ENCODE measurements around the gene PPP1R3D. TPM values are rescaled to one million over a fixed set of nuclear protein-coding genes. Genes with fewer than 3 reads are reported as not detected.

Gene PPP1R3D
- total and polyA plus RNA-seq, 2 of the 13 experiments (the other 11 are each of a cell fraction or from before 2014, with no cell fraction given) = 1.2 to 3.7 TPM

DNA sequence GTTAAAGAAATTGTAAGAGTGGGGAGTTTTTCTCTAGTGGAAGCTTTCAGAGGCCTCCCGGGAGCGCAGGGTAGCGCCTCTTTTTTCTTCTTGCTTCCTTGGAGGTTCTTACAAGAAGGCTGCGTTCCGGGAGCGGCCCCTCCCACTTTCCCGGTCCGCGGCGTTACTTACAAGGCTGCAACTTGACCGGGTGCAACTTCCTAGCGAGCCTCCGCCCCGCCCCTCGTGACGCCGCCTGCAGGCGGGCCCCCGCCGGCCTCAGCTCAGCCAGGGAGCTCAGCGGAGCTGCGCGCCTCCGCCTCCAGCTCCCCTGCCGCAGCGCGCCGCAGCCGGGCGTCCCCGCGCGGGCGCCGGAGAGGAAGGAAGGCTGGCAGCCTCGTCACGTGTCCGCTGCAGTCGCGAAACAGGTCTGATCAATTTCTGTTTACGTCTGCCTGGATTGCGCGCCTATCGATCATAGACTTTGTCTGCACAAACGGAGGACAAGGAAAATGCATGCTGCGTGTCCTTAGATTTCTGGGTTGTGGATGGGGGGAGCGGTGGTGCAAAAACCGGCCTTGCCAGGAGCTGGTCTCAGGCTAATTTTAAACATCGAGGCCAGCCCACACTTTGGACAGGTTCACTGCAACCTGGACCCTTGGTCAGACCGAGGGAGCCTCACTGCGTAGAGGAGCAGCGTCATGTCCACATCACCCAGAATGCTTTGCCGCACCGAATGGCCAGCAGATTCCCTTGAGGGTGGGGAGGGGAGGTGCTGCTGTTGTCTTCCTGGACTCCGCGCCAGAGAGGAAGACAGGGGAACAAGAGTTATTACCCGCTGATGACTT, at the start of gene PPP1R3D, which contains the start of gene FAM217B (continued):
- TF ChIP-seq ZNF558 (CRISPR knock-in tag; IDR thresholded peaks at IDR 0.05; ENCODE audit: borderline replicate concordance) (no peak; the same call in 1 of the 2 replicates), HNRNPUL1 (IDR thresholded peaks at IDR 0.05; ENCODE audit: low read depth, low read length) (no peak), ZNF235 (CRISPR knock-in tag; IDR thresholded peaks at IDR 0.05; ENCODE audit: borderline replicate concordance) (no peak), ZBTB3 (CRISPR knock-in tag; IDR thresholded peaks at IDR 0.05; ENCODE audit: borderline replicate concordance, low read depth) (no peak), SMAD3 (CRISPR knock-in tag; IDR thresholded peaks at IDR 0.05) (no peak), ZNF496 (CRISPR knock-in tag; IDR thresholded peaks at IDR 0.05; ENCODE audit: insufficient replicate concordance) (no peak), ZKSCAN5 (CRISPR knock-in tag; IDR thresholded peaks at IDR 0.05) (no peak), ZNF234 (CRISPR knock-in tag; conservative IDR thresholded peaks at IDR 0.05) (peak; percentile 86; the same call in 1 of the 2 replicates), ZNF775 (CRISPR knock-in tag; IDR thresholded peaks at IDR 0.05; ENCODE audit: borderline replicate concordance) (no peak), GPN1 (CRISPR knock-in tag; IDR thresholded peaks at IDR 0.05; ENCODE audit: borderline replicate concordance) (peak; percentile 27; the same call in 1 of the 2 replicates), FOXA1 (IDR thresholded peaks at IDR 0.05) (no peak), FOXA1 (CRISPR knock-in tag; IDR thresholded peaks at IDR 0.05) (peak; percentile 55; the same call in 1 of the 2 replicates), ZNF652 (CRISPR knock-in tag; IDR thresholded peaks at IDR 0.05; ENCODE audit: borderline replicate concordance, low read depth) (peak; percentile 25; the same call in 1 of the 2 replicates), ZNF230 (CRISPR knock-in tag; IDR thresholded peaks at IDR 0.05) (no peak; the same call in 1 of the 2 replicates), NFKB2 (CRISPR knock-in tag; IDR thresholded peaks at IDR 0.05; ENCODE audit: borderline replicate concordance) (peak; percentile 72; the same call in 1 of the 2 replicates), PHB2 (IDR thresholded peaks at IDR 0.05; ENCODE audit: partially characterized antibody) (no peak), ERF (CRISPR knock-in tag; IDR thresholded peaks at IDR 0.05) (peak; percentile 65), AGO2 (optimal IDR thresholded peaks at IDR 0.05; ENCODE audit: low read depth, low read length) (peak; percentile 94)
- TF ChIP-seq, protein P1, sequence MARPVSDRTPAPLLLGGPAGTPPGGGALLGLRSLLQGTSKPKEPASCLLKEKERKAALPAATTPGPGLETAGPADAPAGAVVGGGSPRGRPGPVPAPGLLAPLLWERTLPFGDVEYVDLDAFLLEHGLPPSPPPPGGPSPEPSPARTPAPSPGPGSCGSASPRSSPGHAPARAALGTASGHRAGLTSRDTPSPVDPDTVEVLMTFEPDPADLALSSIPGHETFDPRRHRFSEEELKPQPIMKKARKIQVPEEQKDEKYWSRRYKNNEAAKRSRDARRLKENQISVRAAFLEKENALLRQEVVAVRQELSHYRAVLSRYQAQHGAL (CRISPR knock-in tag; IDR thresholded peaks at IDR 0.05; ENCODE audit: not compliant biosample characterization) = no peak
- TF ChIP-seq, protein P2, sequence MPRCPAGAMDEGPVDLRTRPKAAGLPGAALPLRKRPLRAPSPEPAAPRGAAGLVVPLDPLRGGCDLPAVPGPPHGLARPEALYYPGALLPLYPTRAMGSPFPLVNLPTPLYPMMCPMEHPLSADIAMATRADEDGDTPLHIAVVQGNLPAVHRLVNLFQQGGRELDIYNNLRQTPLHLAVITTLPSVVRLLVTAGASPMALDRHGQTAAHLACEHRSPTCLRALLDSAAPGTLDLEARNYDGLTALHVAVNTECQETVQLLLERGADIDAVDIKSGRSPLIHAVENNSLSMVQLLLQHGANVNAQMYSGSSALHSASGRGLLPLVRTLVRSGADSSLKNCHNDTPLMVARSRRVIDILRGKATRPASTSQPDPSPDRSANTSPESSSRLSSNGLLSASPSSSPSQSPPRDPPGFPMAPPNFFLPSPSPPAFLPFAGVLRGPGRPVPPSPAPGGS (CRISPR knock-in tag; IDR thresholded peaks at IDR 0.05) = peak; percentile 92
- TF ChIP-seq, protein P3, sequence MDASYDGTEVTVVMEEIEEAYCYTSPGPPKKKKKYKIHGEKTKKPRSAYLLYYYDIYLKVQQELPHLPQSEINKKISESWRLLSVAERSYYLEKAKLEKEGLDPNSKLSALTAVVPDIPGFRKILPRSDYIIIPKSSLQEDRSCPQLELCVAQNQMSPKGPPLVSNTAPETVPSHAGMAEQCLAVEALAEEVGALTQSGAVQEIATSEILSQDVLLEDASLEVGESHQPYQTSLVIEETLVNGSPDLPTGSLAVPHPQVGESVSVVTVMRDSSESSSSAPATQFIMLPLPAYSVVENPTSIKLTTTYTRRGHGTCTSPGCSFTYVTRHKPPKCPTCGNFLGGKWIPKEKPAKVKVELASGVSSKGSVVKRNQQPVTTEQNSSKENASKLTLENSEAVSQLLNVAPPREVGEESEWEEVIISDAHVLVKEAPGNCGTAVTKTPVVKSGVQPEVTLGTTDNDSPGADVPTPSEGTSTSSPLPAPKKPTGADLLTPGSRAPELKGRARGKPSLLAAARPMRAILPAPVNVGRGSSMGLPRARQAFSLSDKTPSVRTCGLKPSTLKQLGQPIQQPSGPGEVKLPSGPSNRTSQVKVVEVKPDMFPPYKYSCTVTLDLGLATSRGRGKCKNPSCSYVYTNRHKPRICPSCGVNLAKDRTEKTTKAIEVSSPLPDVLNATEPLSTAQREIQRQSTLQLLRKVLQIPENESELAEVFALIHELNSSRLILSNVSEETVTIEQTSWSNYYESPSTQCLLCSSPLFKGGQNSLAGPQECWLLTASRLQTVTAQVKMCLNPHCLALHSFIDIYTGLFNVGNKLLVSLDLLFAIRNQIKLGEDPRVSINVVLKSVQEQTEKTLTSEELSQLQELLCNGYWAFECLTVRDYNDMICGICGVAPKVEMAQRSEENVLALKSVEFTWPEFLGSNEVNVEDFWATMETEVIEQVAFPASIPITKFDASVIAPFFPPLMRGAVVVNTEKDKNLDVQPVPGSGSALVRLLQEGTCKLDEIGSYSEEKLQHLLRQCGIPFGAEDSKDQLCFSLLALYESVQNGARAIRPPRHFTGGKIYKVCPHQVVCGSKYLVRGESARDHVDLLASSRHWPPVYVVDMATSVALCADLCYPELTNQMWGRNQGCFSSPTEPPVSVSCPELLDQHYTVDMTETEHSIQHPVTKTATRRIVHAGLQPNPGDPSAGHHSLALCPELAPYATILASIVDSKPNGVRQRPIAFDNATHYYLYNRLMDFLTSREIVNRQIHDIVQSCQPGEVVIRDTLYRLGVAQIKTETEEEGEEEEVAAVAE (CRISPR knock-in tag; IDR thresholded peaks at IDR 0.05; ENCODE audit: borderline replicate concordance) = peak; percentile 73; the same call in 1 of the 2 replicates
- TF ChIP-seq, protein P4, sequence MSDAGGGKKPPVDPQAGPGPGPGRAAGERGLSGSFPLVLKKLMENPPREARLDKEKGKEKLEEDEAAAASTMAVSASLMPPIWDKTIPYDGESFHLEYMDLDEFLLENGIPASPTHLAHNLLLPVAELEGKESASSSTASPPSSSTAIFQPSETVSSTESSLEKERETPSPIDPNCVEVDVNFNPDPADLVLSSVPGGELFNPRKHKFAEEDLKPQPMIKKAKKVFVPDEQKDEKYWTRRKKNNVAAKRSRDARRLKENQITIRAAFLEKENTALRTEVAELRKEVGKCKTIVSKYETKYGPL (CRISPR knock-in tag; IDR thresholded peaks at IDR 0.05) = no peak

Measured in HepG2 (cell line).